Loucy (cell line): ENCODE results near the gene OSBPL7.

Source experiments
- H2AFZ ChIP-seq: fragments of 200-600 bp; sonication (generic); 2 replicates; pipeline ENCODE4 v1.6.0; 2016; ENCODE audit warnings: antibody characterized with exemption, mild to moderate bottlenecking, low read length, moderate library complexity
- H3F3A ChIP-seq: fragments of 200-600 bp; 2 replicates; pipeline ENCODE4 v1.6.0; 2016; ENCODE audit warnings: antibody characterized with exemption, low read depth, mild to moderate bottlenecking
- H3K27me3 ChIP-seq: fragments of 200-600 bp; sonication (generic); 2 replicates; pipeline ENCODE4 v1.6.1; 2014; ENCODE audit warnings: low read length, mild to moderate bottlenecking; ENCODE audit not compliant: insufficient read depth, poor library complexity, severe bottlenecking
- H3K36me3 ChIP-seq: fragments of 200-600 bp; sonication (generic); 2 replicates; pipeline ENCODE4 v1.6.1; 2016; ENCODE audit warnings: low read length; ENCODE audit not compliant: insufficient read depth
- H3K4me1 ChIP-seq: fragments of 200-600 bp; sonication (generic); 2 replicates; pipeline ENCODE4 v1.5.1; 2014; ENCODE audit warnings: low read length, mild to moderate bottlenecking; ENCODE audit not compliant: insufficient read depth, poor library complexity, severe bottlenecking
- H3K4me2 ChIP-seq: fragments of 200-600 bp; sonication (generic); 2 replicates; pipeline ENCODE4 v1.6.0; 2014; ENCODE audit warnings: antibody characterized with exemption, low read length, low read depth, mild to moderate bottlenecking; ENCODE audit not compliant: poor library complexity, severe bottlenecking
- H3K4me3 ChIP-seq: fragments of 200-600 bp; sonication (generic); 2 replicates; pipeline ENCODE4 v1.5.1; 2014; ENCODE audit warnings: low read length, mild to moderate bottlenecking, mixed read lengths; ENCODE audit not compliant: poor library complexity, severe bottlenecking
- H3K79me2 ChIP-seq: fragments of 200-600 bp; sonication (generic); 2 replicates; pipeline ENCODE4 v1.6.1; 2014; ENCODE audit warnings: low read length; ENCODE audit not compliant: insufficient read depth
- H3K9ac ChIP-seq: fragments of 200-600 bp; sonication (generic); 2 replicates; pipeline ENCODE4 v1.6.0; 2014; ENCODE audit warnings: mild to moderate bottlenecking, low read depth, low read length, moderate library complexity; ENCODE audit not compliant: poor library complexity, severe bottlenecking
- H3K9me2 ChIP-seq: fragments of 200-600 bp; sonication (generic); replicated peaks from 2 replicates; pipeline ENCODE4 v1.6.1; 2016; ENCODE audit warnings: low read depth, low read length, mixed read lengths
- H3K9me3 ChIP-seq: fragments of 200-600 bp; sonication (generic); 2 replicates; pipeline ENCODE4 v1.6.1; 2014; ENCODE audit warnings: mild to moderate bottlenecking, antibody characterized with exemption, low read length, low read depth; ENCODE audit not compliant: insufficient read depth
- H4K20me1 ChIP-seq: fragments of 200-600 bp; sonication (generic); 2 replicates; pipeline ENCODE4 v1.6.0; 2014; ENCODE audit warnings: antibody characterized with exemption, low read length, mild to moderate bottlenecking; ENCODE audit not compliant: insufficient read depth, poor library complexity, severe bottlenecking
- CTCF ChIP-seq: fragments of 200-600 bp; sonication (generic); conservative IDR thresholded peaks from 2 replicates; pipeline ENCODE4 v1.5.1; 2014; ENCODE audit warnings: mild to moderate bottlenecking, antibody characterized with exemption, low read length
- EZH2phosphoT487 ChIP-seq: fragments of 200-600 bp; IDR thresholded peaks from 2 replicates; pipeline ENCODE4 v1.6.1; 2018; ENCODE audit warnings: antibody characterized with exemption, mild to moderate bottlenecking, moderate library complexity, borderline replicate concordance

Gene OSBPL7

GRCh38 chr17:47847341-47848197 lies 26.0 kb upstream of the OSBPL7 start:
- Histone ChIP-seq H3F3A (no peaks in the 10 kb centered on the region), H4K20me1 (no peaks in the 10 kb centered on the region), H3K9ac (no peak overlapping the region), H3K27me3 (peaks cover 5% of the 10 kb centered on the region), H3K36me3 (no peaks in the 10 kb centered on the region), H3K4me1 (peaks cover 4% of the 10 kb centered on the region), H3K9me2 (no peaks in the 10 kb centered on the region), H3K4me3 (no peak overlapping the region), H3K4me2 (no peak overlapping the region), H3K79me2 (no peaks in the 10 kb centered on the region), H2AFZ (no peak overlapping the region), H3K9me3 (no peaks in the 10 kb centered on the region)
- TF ChIP-seq CTCF (peak; percentile 29; the same call in 1 of the 2 replicates), EZH2phosphoT487 (no peak)

GRCh38 chr17:47846716-47847340 lies 25.2 kb upstream of the OSBPL7 start:
- Histone ChIP-seq H3K9ac (no peak overlapping the region), H3K4me2 (no peak overlapping the region), H3K4me1 (peaks cover 7% of the 10 kb centered on the region), H3F3A (no peaks in the 10 kb centered on the region), H3K9me3 (no peaks in the 10 kb centered on the region), H3K36me3 (no peaks in the 10 kb centered on the region), H3K9me2 (no peaks in the 10 kb centered on the region), H2AFZ (no peak overlapping the region), H4K20me1 (no peaks in the 10 kb centered on the region), H3K4me3 (no peak overlapping the region), H3K27me3 (no peaks in the 10 kb centered on the region), H3K79me2 (no peaks in the 10 kb centered on the region)
- TF ChIP-seq CTCF (no peak), EZH2phosphoT487 (no peak)

- no peaks in the 10 kb centered on the region for H3K9me3 ChIP-seq
- no peaks in the 10 kb centered on the region for H3K27me3 ChIP-seq
- H2AFZ ChIP-seq = no peak overlapping the region
- H3K79me2 ChIP-seq = no peaks in the 10 kb centered on the region
- no peak for TF ChIP-seq EZH2phosphoT487
- no peak for TF ChIP-seq CTCF
- no peak overlapping the region for H3K9ac ChIP-seq
- H3K4me2 ChIP-seq = no peak overlapping the region
- H3K36me3 ChIP-seq = no peaks in the 10 kb centered on the region
- no peaks in the 10 kb centered on the region for H3K9me2 ChIP-seq
- peaks cover 13% of the 10 kb centered on the region for H3K4me1 ChIP-seq
- no peak overlapping the region for H3K4me3 ChIP-seq
- no peaks in the 10 kb centered on the region for H4K20me1 ChIP-seq
- no peaks in the 10 kb centered on the region for H3F3A ChIP-seq
These were observed 24.1 kb upstream of the OSBPL7 start for GRCh38 chr17:47845716-47846075.
